ENCODE data around the gene KLHL42.

The KLHL42 gene

GRCh38 chr12:27802936-27803335 is 22.9 kb downstream of the KLHL42 start:
- H4K20me1 ChIP-seq (ENCODE audit: insufficient read depth, low read length, poor library complexity, severe bottlenecking) = no peaks in the 10 kb centered on the region
- H3K27me3 ChIP-seq (ENCODE audit: insufficient read depth, low read length, poor library complexity, severe bottlenecking) = no peaks in the 10 kb centered on the region
- no peak overlapping the region for H2AFZ ChIP-seq (ENCODE audit: low read length)
- peaks cover 17% of the 10 kb centered on the region; the same call in 1 of the 2 replicates for H3K36me3 ChIP-seq (ENCODE audit: insufficient read depth, low read length)
- H3K9me3 ChIP-seq (ENCODE audit: insufficient read depth, low read depth, low read length) = no peaks in the 10 kb centered on the region
- TF ChIP-seq CTCF (conservative IDR thresholded peaks at IDR 0.05; ENCODE audit: low read length) (no peak), EZH2phosphoT487 (IDR thresholded peaks at IDR 0.05; ENCODE audit: borderline replicate concordance) (no peak)
- H3K9ac ChIP-seq (ENCODE audit: low read depth, low read length, poor library complexity, severe bottlenecking) = no peak overlapping the region
- H3F3A ChIP-seq (ENCODE audit: low read depth) = no peaks in the 10 kb centered on the region
- no peaks in the 10 kb centered on the region for H3K79me2 ChIP-seq (ENCODE audit: insufficient read depth, low read length)
- H3K9me2 ChIP-seq (replicated peaks; ENCODE audit: low read depth, low read length) = no peaks in the 10 kb centered on the region
- peak overlapping the region; percentile 46 for H3K4me2 ChIP-seq (ENCODE audit: low read depth, low read length, poor library complexity, severe bottlenecking)
- no peak overlapping the region for H3K4me3 ChIP-seq (ENCODE audit: low read length, poor library complexity, severe bottlenecking)
- peaks cover 15% of the 10 kb centered on the region for H3K4me1 ChIP-seq (ENCODE audit: insufficient read depth, low read length, poor library complexity, severe bottlenecking)

- Histone ChIP-seq H4K20me1 (ENCODE audit: insufficient read depth, low read length, poor library complexity, severe bottlenecking) (no peaks in the 10 kb centered on the region), H3K4me1 (ENCODE audit: insufficient read depth, low read length, poor library complexity, severe bottlenecking) (peaks cover 15% of the 10 kb centered on the region), H3K9me2 (replicated peaks; ENCODE audit: low read depth, low read length) (no peaks in the 10 kb centered on the region), H3K4me2 (ENCODE audit: low read depth, low read length, poor library complexity, severe bottlenecking) (no peak overlapping the region), H3K36me3 (ENCODE audit: insufficient read depth, low read length) (peaks cover under 1% of the 10 kb centered on the region; the same call in 1 of the 2 replicates), H3K79me2 (ENCODE audit: insufficient read depth, low read length) (no peaks in the 10 kb centered on the region), H3F3A (ENCODE audit: low read depth) (no peaks in the 10 kb centered on the region), H3K27me3 (ENCODE audit: insufficient read depth, low read length, poor library complexity, severe bottlenecking) (no peaks in the 10 kb centered on the region), H3K9ac (ENCODE audit: low read depth, low read length, poor library complexity, severe bottlenecking) (no peak overlapping the region), H2AFZ (ENCODE audit: low read length) (no peak overlapping the region), H3K4me3 (ENCODE audit: low read length, poor library complexity, severe bottlenecking) (no peak overlapping the region), H3K9me3 (ENCODE audit: insufficient read depth, low read depth, low read length) (no peaks in the 10 kb centered on the region)
- no peak for TF ChIP-seq EZH2phosphoT487 (IDR thresholded peaks at IDR 0.05; ENCODE audit: borderline replicate concordance)
- TF ChIP-seq CTCF (conservative IDR thresholded peaks at IDR 0.05; ENCODE audit: low read length) = no peak
Measured at GRCh38 chr12:27805238-27805637, 25.2 kb downstream of the KLHL42 start.

GRCh38 chr12:27806259-27806658 is 26.2 kb downstream of the KLHL42 start:
- Histone ChIP-seq H4K20me1 (ENCODE audit: insufficient read depth, low read length, poor library complexity, severe bottlenecking) (no peaks in the 10 kb centered on the region), H3K4me1 (ENCODE audit: insufficient read depth, low read length, poor library complexity, severe bottlenecking) (peaks cover 15% of the 10 kb centered on the region), H2AFZ (ENCODE audit: low read length) (no peak overlapping the region), H3F3A (ENCODE audit: low read depth) (no peaks in the 10 kb centered on the region), H3K4me2 (ENCODE audit: low read depth, low read length, poor library complexity, severe bottlenecking) (no peak overlapping the region), H3K9me2 (replicated peaks; ENCODE audit: low read depth, low read length) (no peaks in the 10 kb centered on the region), H3K4me3 (ENCODE audit: low read length, poor library complexity, severe bottlenecking) (no peak overlapping the region), H3K9me3 (ENCODE audit: insufficient read depth, low read depth, low read length) (no peaks in the 10 kb centered on the region), H3K36me3 (ENCODE audit: insufficient read depth, low read length) (no peaks in the 10 kb centered on the region), H3K79me2 (ENCODE audit: insufficient read depth, low read length) (no peaks in the 10 kb centered on the region), H3K27me3 (ENCODE audit: insufficient read depth, low read length, poor library complexity, severe bottlenecking) (no peaks in the 10 kb centered on the region), H3K9ac (ENCODE audit: low read depth, low read length, poor library complexity, severe bottlenecking) (no peak overlapping the region)
- no peak for TF ChIP-seq EZH2phosphoT487 (IDR thresholded peaks at IDR 0.05; ENCODE audit: borderline replicate concordance)
- TF ChIP-seq CTCF (conservative IDR thresholded peaks at IDR 0.05; ENCODE audit: low read length) = no peak

All from Loucy (cell line).